BLaER1 treated with 17β-estradiol and CSF1 and Interleukin-3, amounts not matched to agents 10 nM and 100 nM (cell line): ENCODE results near the gene HSPB1.
"Not testable (repeated sequence)": the region's sequence is repeated elsewhere in the genome, so short reads cannot be mapped to it uniquely, and the experiment has no call there.

Experiments
- H3K27ac ChIP-seq, 11 experiments: shearing (Covaris generic); formaldehyde crosslinking; 2 replicates each; pipeline ENCODE4 v1.8.1; 2022
- H3K27me3 ChIP-seq, 11 experiments: shearing (Covaris generic); formaldehyde crosslinking; 2 replicates each; pipeline ENCODE4 v1.8.1; 2022
- H3K36me3 ChIP-seq, 11 experiments: shearing (Covaris generic); formaldehyde crosslinking; 2 replicates each; pipeline ENCODE4 v1.8.1; 2022
- H3K4me1 ChIP-seq, 10 experiments: shearing (Covaris generic); formaldehyde crosslinking; 2 replicates each; pipeline ENCODE4 v1.8.1; 2022
- H3K4me2 ChIP-seq, 11 experiments: shearing (Covaris generic); formaldehyde crosslinking; 2 replicates each; pipeline ENCODE4 v1.8.1; 2022
- H3K4me3 ChIP-seq, 10 experiments: shearing (Covaris generic); formaldehyde crosslinking; 2 replicates each; pipeline ENCODE4 v1.8.1; 2022
- H3K9ac ChIP-seq, 11 experiments: shearing (Covaris generic); formaldehyde crosslinking; 2 replicates each; pipeline ENCODE4 v1.8.1; 2022
- H3K9me3 ChIP-seq, 11 experiments: shearing (Covaris generic); formaldehyde crosslinking; replicated peaks in 1 of 11; 2 replicates each; pipeline ENCODE4 v1.8.1; 2022
- H4K20me1 ChIP-seq, 11 experiments: shearing (Covaris generic); formaldehyde crosslinking; 2 replicates each; pipeline ENCODE4 v1.8.1; 2022
- Cebpa-rat ChIP-seq, 11 experiments: shearing (Covaris generic); IDR thresholded peaks; 2 replicates each; pipeline ENCODE4 v1.8.1; 2022

Gene HSPB1

DNA sequence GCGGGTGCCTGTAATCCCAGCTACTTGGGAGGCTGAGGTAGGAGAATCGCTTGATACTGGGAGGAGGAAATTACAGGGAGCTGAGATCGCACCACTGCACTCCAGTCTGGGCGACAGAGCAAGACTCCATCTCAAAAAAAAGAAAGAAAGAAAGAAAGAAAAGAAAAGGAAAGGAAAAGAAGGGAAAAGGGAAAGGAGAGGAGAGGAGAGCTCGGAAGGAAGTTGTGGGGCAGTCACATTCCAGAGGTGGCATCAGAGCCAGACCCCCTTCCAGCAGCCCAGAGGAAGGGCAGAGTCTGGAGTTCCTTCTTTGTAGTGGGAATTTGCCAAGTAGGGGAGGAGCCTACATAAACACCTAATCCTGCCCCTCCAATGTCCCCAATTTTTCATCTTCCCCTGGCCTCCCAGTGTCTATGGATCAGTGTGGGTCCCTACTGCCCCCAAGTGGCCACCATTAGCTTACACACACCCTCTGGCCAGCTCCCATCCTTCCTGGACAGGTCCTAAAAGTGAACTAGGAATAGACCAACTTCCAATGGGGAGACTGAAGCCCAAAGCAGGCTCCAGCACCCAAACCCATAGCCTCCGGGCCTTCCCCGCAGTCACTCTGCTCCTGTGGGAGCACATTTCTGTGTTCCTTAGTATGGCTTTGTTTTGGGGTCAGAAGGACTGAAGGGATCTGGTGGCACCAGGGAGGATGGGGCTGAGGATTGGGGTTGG is 39.6 kb upstream of the HSPB1 start:
- no peak for TF ChIP-seq Cebpa-rat (IDR thresholded peaks at IDR 0.05)
- Histone ChIP-seq H3K4me2 (peak overlapping the region in 1 of 11 experiments; percentile 22; a peak in 1 of 22 replicates), H3K27ac (no peak overlapping the region), H3K4me1 (peaks cover 6 to 43% (median 32%) of the 10 kb centered on the region in 10 experiments), H4K20me1 (no peaks in the 10 kb centered on the region), H3K4me3 (no peak overlapping the region), H3K27me3 (peaks cover 19 to 33% (median 24%) of the 10 kb centered on the region in 11 experiments), H3K9ac (no peak overlapping the region), H3K36me3 (no peaks in the 10 kb centered on the region), H3K9me3 (no peaks in the 10 kb centered on the region)

GRCh38 chr7:76265299-76265698 is 37.2 kb upstream of the HSPB1 start:
- Histone ChIP-seq H3K4me2 (no peak overlapping the region), H3K9ac (no peak overlapping the region), H3K27me3 (peaks cover 6 to 36% (median 21%) of the 10 kb centered on the region in 11 experiments; a peak in 18 of 22 replicates), H3K9me3 (no peaks in the 10 kb centered on the region), H3K4me3 (no peak overlapping the region), H3K27ac (no peak overlapping the region), H3K4me1 (peaks cover 6 to 51% (median 37%) of the 10 kb centered on the region in 10 experiments), H3K36me3 (no peaks in the 10 kb centered on the region), H4K20me1 (peaks cover 0 to 6% (median 0%) of the 10 kb centered on the region in 11 experiments; a peak in 3 of 22 replicates)
- TF ChIP-seq Cebpa-rat (IDR thresholded peaks at IDR 0.05): no peak

- Histone ChIP-seq H3K4me1 (peaks cover 7 to 35% (median 26%) of the 10 kb centered on the region in 10 experiments), H3K36me3 (no peaks in the 10 kb centered on the region), H3K9ac (peak overlapping the region; percentile 45 to 76 (median 66); a peak in 21 of 22 replicates), H3K4me2 (peak overlapping the region; percentile 94 to 100 (median 100)), H4K20me1 (peaks cover 0 to 6% (median 0%) of the 10 kb centered on the region in 11 experiments; a peak in 3 of 22 replicates), H3K27me3 (peaks cover 7 to 47% (median 29%) of the 10 kb centered on the region in 11 experiments; a peak in 18 of 22 replicates), H3K27ac (peak overlapping the region in 4 of 11 experiments; percentile 5 to 64 (median 51); a peak in 9 of 22 replicates), H3K4me3 (peak overlapping the region; percentile 53 to 69 (median 60)), H3K9me3 (no peaks in the 10 kb centered on the region)
- no peak for TF ChIP-seq Cebpa-rat (IDR thresholded peaks at IDR 0.05)
Observed at GRCh38 chr7:76267107-76267893, 35.2 kb upstream of the HSPB1 start.

DNA sequence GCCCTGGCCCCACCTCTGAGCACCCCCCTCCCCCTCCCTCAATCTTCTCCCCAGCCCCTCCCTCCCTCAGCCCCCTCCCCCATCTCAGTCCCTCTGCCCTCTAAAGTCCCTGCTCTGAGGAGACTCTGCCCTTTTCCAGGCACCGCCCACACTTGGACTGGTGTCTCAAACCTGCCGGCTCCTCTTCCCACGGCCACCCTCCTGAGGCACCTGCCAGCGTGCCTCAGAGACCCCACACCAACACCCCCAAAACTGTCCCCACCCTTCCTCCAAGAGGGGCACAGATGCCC is 34.6 kb upstream of the HSPB1 start:
- H3K27me3 ChIP-seq: peaks cover 12 to 47% (median 30%) of the 10 kb centered on the region in 11 experiments; a peak in 18 of 22 replicates
- no peak overlapping the region for H3K27ac ChIP-seq
- H3K9me3 ChIP-seq: no peaks in the 10 kb centered on the region
- peak overlapping the region in 7 of 11 experiments; percentile 33 to 100 (median 95); a peak in 11 of 22 replicates for H3K4me2 ChIP-seq
- peaks cover 11 to 40% (median 29%) of the 10 kb centered on the region in 10 experiments for H3K4me1 ChIP-seq
- H3K9ac ChIP-seq: no peak overlapping the region
- peaks cover 0 to 6% (median 0%) of the 10 kb centered on the region in 11 experiments; a peak in 3 of 22 replicates for H4K20me1 ChIP-seq
- no peak for TF ChIP-seq Cebpa-rat (IDR thresholded peaks at IDR 0.05)
- H3K36me3 ChIP-seq: no peaks in the 10 kb centered on the region
- H3K4me3 ChIP-seq: no peak overlapping the region

DNA sequence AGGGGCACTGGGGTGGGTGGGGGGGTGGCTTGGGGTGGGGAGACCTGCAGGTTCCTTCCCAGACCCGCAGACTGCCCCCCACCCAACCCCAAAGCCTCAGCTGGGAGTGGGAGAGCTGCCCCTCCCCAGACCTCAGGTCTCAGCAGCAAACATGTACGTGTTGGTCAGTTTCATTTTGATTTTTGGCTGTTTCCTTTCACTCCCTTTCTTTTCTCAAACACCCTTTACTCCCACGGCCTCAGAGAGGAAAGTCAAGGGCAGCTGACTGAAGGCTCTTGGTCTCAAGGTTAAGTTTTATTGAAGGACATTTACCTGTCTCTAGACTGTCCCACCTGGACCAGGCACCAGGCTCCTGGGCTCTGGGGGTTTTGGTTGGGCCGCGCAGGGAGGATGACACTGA is 34.1 kb upstream of the HSPB1 start:
- H4K20me1 ChIP-seq: peaks cover 0 to 6% (median 0%) of the 10 kb centered on the region in 11 experiments; a peak in 3 of 22 replicates
- H3K36me3 ChIP-seq: no peaks in the 10 kb centered on the region
- H3K9me3 ChIP-seq: no peaks in the 10 kb centered on the region
- peak overlapping the region in 6 of 11 experiments; percentile 23 to 49 (median 34); a peak in 10 of 22 replicates for H3K4me2 ChIP-seq
- H3K4me1 ChIP-seq: peaks cover 17 to 40% (median 33%) of the 10 kb centered on the region in 10 experiments
- H3K27me3 ChIP-seq: peaks cover 12 to 53% (median 35%) of the 10 kb centered on the region in 11 experiments; a peak in 19 of 22 replicates
- no peak overlapping the region for H3K4me3 ChIP-seq
- H3K27ac ChIP-seq: no peak overlapping the region
- TF ChIP-seq Cebpa-rat (IDR thresholded peaks at IDR 0.05): no peak
- H3K9ac ChIP-seq: no peak overlapping the region

DNA sequence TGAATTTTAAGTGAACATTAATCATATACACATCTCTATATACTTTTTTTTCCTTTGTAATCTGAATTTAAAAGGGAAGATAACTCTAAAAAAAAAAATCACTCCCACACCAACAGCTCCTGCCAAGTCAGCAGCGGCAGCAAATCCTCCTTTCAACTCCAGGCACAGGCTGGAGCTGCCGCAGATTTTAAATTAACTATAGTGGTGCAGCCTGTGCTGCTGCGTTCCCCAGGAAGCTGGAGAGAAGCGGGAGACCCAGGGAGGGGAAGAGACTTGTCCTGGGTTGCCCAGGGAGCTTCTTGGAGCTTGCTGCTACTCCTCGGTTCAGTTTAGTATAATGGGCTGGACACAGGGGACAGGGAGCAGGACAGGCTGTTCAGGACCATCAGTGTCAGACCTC is 32.6 kb upstream of the HSPB1 start:
- Histone ChIP-seq H3K4me1 (peaks cover 18 to 37% (median 29%) of the 10 kb centered on the region in 10 experiments), H3K4me3 (no peak overlapping the region), H3K27me3 (peaks cover 12 to 65% (median 42%) of the 10 kb centered on the region in 11 experiments; a peak in 19 of 22 replicates), H3K36me3 (no peaks in the 10 kb centered on the region), H3K9ac (no peak overlapping the region), H4K20me1 (peaks cover 0 to 6% (median 0%) of the 10 kb centered on the region in 11 experiments; a peak in 3 of 22 replicates), H3K4me2 (no peak overlapping the region), H3K9me3 (no peaks in the 10 kb centered on the region), H3K27ac (no peak overlapping the region)
- TF ChIP-seq Cebpa-rat (IDR thresholded peaks at IDR 0.05): no peak

DNA sequence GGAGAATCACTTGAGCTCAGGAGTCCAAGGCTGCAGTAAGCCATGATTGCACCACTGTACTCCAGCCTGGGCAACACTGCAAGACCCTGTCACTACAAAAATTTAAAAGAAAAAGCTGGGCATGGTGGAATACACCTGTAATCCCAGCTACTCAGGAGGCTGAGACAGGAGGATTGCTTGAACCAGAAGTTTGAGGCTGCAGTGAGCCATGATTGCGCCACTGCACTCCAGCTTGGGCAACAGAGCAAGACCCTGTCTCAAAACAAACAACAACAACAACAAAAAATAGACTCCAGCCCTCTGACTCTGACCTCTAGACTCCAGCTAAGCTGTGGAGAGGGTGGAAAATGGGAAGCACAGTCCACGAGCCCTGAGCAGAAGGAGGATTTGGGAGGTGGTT is 31.1 kb upstream of the HSPB1 start:
- H3K9me3 ChIP-seq, H3K36me3 ChIP-seq, H4K20me1 ChIP-seq, H3K9ac ChIP-seq, H3K27ac ChIP-seq, H3K4me3 ChIP-seq: not testable (repeated sequence)
- Histone ChIP-seq H3K27me3 (peaks cover 12 to 68% (median 43%) of the 10 kb centered on the region in 11 experiments; a peak in 19 of 22 replicates), H3K4me2 (peak overlapping the region in 3 of 11 experiments; percentile 10 to 27 (median 16); a peak in 3 of 22 replicates), H3K4me1 (peaks cover 18 to 37% (median 29%) of the 10 kb centered on the region in 10 experiments)

GRCh38 chr7:76272142-76272541 is 30.3 kb upstream of the HSPB1 start:
- Histone ChIP-seq H3K4me1 (peaks cover 11 to 31% (median 23%) of the 10 kb centered on the region in 10 experiments; a peak in 19 of 20 replicates), H3K36me3 (no peaks in the 10 kb centered on the region), H4K20me1 (peaks cover 0 to 6% (median 0%) of the 10 kb centered on the region in 11 experiments; a peak in 3 of 22 replicates), H3K27me3 (peaks cover 7 to 69% (median 42%) of the 10 kb centered on the region in 11 experiments; a peak in 19 of 22 replicates), H3K4me2 (peak overlapping the region in 4 of 11 experiments; percentile 16 to 50 (median 37); a peak in 4 of 22 replicates), H3K27ac (no peak overlapping the region), H3K9ac (no peak overlapping the region), H3K9me3 (no peaks in the 10 kb centered on the region), H3K4me3 (no peak overlapping the region)
- no peak for TF ChIP-seq Cebpa-rat (IDR thresholded peaks at IDR 0.05)
